IMR-90 (cell line): ENCODE results near the gene NPLOC4.

Experiments used
- BHLHE40 ChIP-seq: fragments of 150-350 bp; IDR thresholded peaks from 2 replicates; pipeline ENCODE4 v1.6.1; 2016; ENCODE audit warnings: mild to moderate bottlenecking, low read depth, low read length
- CEBPB ChIP-seq: IDR thresholded peaks from 2 replicates; pipeline ENCODE4 v1.6.1; 2012; ENCODE audit warnings: low read depth, low read length, improper control_type of control experiment
- CHD1 ChIP-seq: IDR thresholded peaks from 2 replicates; pipeline ENCODE4 v1.6.1; 2012; ENCODE audit warnings: low read depth, low read length, improper control_type of control experiment
- CTCF ChIP-seq: conservative IDR thresholded peaks from 2 replicates; pipeline ENCODE4 v1.5.1; 2012; ENCODE audit warnings: mild to moderate bottlenecking, low read depth, low read length, improper control_type of control experiment
- FOS ChIP-seq: fragments of 150-350 bp; IDR thresholded peaks from 2 replicates; pipeline ENCODE4 v1.6.1; 2016; ENCODE audit warnings: low read depth, low read length
- MAFK ChIP-seq: IDR thresholded peaks from 2 replicates; pipeline ENCODE4 v1.6.1; 2012; ENCODE audit warnings: low read depth, low read length, improper control_type of control experiment
- MAZ ChIP-seq: IDR thresholded peaks from 2 replicates; pipeline ENCODE4 v1.6.1; 2012; ENCODE audit warnings: low read depth, mild to moderate bottlenecking, low read length, improper control_type of control experiment, moderate library complexity, borderline replicate concordance
- MXI1 ChIP-seq: IDR thresholded peaks from 2 replicates; pipeline ENCODE4 v1.6.1; 2012; ENCODE audit warnings: low read depth, mild to moderate bottlenecking, low read length, moderate library complexity, borderline replicate concordance
- NFE2L2 ChIP-seq: fragments of 150-350 bp; IDR thresholded peaks from 2 replicates; pipeline ENCODE4 v1.6.1; 2016; ENCODE audit warnings: low read depth, mild to moderate bottlenecking, low read length
- POLR2A ChIP-seq: IDR thresholded peaks from 2 replicates; pipeline ENCODE4 v1.6.1; 2012; ENCODE audit warnings: mild to moderate bottlenecking, low read depth, low read length
- RAD21 ChIP-seq: IDR thresholded peaks from 2 replicates; pipeline ENCODE4 v1.6.1; 2012; ENCODE audit warnings: low read length, improper control_type of control experiment
- RFX5 ChIP-seq: IDR thresholded peaks from 2 replicates; pipeline ENCODE4 v1.8.0; 2012; ENCODE audit warnings: low read depth, mild to moderate bottlenecking, low read length, moderate library complexity
- SMC3 ChIP-seq: fragments of 150-350 bp; IDR thresholded peaks from 2 replicates; pipeline ENCODE4 v1.6.1; 2016; ENCODE audit warnings: low read depth, mild to moderate bottlenecking, antibody characterized with exemption, low read length, moderate library complexity
- USF2 ChIP-seq: fragments of 150-350 bp; IDR thresholded peaks from 2 replicates; pipeline ENCODE4 v1.6.1; 2017; ENCODE audit warnings: mild to moderate bottlenecking, antibody characterized with exemption, low read length, low read depth

GRCh38 chr17:81542431-81543338, 94.2 kb downstream of the NPLOC4 start:
- TF ChIP-seq CTCF: no peak
- TF ChIP-seq USF2: no peak
- TF ChIP-seq MAFK: no peak
- TF ChIP-seq NFE2L2: no peak
- TF ChIP-seq SMC3: no peak
- no peak for TF ChIP-seq POLR2A
- TF ChIP-seq RFX5: no peak
- TF ChIP-seq CHD1: no peak
- no peak for TF ChIP-seq RAD21
- TF ChIP-seq BHLHE40: no peak
- no peak for TF ChIP-seq CEBPB
- no peak for TF ChIP-seq MAZ
- no peak for TF ChIP-seq FOS
- TF ChIP-seq MXI1: no peak
